NCI-H460 (cell line): ENCODE measurements around the gene OR4A16. TPM values are rescaled to one million over a fixed set of nuclear protein-coding genes. Genes with fewer than 3 reads are reported as not detected.

Source experiments
- DNase-seq: peaks from one replicate; pipeline ENCODE4 v3.0.0-alpha.2; 2016; ENCODE audit warnings: low read depth; ENCODE audit errors: extremely low read depth
- polyA plus RNA-seq: library from polyadenylated mRNA; depleted of rRNA; stranded (reverse); fragments of >200 nt; gene quantifications from 2 replicates; pipeline ENCODE4 v1.2.3, GENCODE V29; 2014; cell fraction: nucleus; rRNA removed
- total RNA-seq: library from RNA; depleted of rRNA; stranded (reverse); fragments of >200 nt; shearing (Covaris generic); gene quantifications from 2 replicates; pipeline ENCODE4 v1.2.3, GENCODE V29; 2014; rRNA removed

Gene OR4A16, protein sequence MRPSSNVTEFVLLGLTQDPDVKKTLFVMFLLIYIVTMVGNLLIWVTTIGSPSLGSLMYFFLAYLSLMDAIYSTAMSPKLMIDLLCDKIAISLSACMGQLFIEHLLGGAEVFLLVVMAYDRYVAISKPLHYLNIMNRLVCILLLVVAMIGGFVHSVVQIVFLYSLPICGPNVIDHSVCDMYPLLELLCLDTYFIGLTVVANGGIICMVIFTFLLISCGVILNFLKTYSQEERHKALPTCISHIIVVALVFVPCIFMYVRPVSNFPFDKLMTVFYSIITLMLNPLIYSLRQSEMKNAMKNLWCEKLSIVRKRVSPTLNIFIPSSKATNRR
- total RNA-seq, result not detected in 2 replicates
- not detected in 2 replicates for polyA plus RNA-seq

DNA sequence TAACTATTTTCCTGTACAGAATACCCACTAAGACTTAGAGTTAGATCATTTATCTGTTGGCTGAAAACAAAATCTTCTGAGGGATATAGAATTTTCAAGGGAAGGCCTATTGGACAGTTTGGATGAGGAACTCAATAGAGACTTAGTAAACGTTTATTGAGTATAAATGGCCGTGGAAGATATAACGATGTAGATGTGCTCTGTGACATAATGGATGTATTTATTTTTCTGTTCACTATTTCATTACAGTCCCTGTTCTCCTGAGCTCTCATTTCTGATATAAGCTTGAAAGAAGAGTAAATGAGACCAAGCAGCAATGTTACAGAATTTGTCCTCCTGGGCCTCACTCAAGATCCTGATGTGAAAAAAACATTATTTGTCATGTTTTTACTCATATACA, at the start of gene OR4A16:
OR4A16 (plus strand) TSS at position 301 of the 400 bp plus-strand sequence; CDS start at position 301, 0 bp downstream.
- no peak for DNase-seq

DNA sequence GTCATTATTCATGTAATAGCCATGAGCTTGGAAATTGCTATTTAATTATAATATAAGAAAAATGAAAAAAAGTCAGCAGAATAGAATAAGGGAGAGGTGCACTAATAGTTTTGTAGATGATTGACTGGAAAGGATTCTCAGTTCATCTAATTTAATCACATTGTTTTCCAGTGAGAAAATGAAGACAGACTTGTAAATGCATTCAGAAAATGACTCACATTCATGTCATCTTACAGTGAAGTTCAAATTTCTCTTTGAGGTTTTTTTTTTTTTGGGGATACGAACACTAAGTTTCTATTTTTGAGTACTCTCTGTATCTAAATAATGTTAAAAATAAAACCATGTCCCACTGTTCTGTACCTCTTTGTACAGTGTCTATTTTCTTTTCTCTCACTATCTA, 18.5 kb upstream of the OR4A16 start:
- DNase-seq, result no peak

DNA sequence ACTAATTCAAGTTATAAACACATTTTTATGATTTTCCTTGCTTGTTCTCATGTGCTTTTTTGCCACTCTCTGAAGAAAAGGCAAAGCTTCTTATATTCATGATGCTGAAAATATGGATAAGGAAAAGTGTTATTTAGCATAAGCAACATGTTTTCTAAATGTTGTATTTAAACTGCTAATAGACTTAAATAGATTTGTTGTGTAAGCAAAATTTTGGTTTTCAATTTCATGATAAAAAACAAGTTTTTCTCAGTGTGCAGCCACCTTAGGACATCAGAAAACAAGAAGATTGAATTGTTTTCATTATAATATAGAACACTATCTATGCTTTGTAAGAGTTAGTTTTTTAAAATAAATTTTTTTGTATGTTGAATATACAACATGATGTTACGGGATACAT, 2.3 kb downstream of the OR4A16 start:
- no peak for DNase-seq

DNA sequence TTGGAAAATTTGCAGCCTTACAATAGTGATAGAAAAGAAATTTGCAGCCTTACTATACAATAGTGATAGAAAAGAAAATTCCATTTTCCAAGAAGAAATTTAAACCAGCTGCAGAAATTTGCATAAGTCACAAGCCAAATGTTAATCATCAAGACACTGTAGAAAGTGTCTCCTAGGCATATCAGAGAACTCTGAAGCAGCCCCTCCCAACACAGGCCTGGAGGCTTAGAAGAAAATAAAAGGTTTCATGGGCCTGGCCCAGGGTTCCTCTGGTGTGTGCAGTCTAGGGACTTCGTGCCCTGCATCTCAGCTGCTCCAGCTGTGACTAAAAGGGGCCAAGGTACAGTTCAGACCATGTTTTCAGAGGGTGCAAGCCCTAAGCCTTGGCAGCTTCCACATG, 6.0 kb downstream of the OR4A16 start:
- no peak for DNase-seq

DNA sequence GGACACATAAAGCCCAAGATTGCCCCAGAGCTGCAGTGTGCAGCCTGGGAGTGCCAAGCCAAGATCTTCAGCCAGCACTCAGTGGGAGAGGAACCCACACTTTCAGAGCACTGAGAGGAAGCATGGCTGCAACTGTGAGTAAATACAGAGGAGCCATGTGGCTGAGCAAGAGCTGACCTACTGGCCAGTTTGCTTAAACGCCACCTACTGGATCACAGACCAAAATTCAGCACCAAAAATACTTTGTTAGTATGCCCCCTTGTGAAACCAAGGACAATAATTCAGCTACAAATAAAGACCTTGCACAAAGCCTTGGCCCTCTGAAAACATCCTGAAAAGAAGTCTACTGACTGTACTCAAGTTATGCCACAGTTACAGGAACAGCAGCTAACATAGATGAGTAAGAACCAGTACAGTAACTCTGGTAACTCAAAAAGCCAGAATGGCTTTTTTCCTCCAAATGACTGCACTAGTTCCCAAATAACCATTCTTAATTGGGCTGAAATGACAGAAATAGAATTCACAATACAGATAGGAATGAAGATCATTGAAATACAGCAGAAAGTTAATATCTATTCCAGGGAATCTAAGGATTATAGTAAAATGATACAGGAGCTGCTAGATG, 14.7 kb downstream of the OR4A16 start:
- DNase-seq, result no peak

DNA sequence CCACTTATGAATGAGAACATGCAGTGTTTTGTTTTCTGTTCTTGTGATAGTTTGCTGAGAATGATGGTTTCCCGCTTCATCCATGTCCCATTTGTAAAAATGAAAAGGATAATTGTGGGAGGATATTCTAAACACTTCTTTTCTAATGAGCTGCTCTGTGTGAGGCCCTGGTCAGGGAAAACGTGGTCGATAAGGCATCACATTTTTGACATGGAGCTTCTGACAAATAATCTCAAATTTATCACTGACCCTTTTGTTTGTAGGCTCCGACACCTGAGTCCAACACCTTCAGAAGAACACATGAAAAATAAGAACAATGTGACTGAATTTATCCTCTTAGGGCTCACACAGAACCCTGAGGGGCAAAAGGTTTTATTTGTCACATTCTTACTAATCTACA, 24.7 kb downstream of the OR4A16 start, which contains the start of gene OR4A15:
OR4A15 (plus strand) TSS at position 301 of the 400 bp plus-strand sequence; CDS start at position 301, 0 bp downstream.
- DNase-seq, result no peak

Other genes with a start within 250 kb of the OR4A16 start
- not detected in 2 replicates for gene TRIM48, start 81.0 kb upstream of the OR4A16 start, total RNA-seq
- not detected in 2 replicates for gene OR4A15, start 24.8 kb downstream of the OR4A16 start, total RNA-seq
- gene OR4C15, start 211.3 kb downstream of the OR4A16 start, total RNA-seq, result not detected in 2 replicates
- gene OR4C16, start 228.9 kb downstream of the OR4A16 start, total RNA-seq, result not detected in 2 replicates